ENCODE data around the gene RHOH. TPM values are rescaled to one million over a fixed set of nuclear protein-coding genes. Genes with fewer than 3 reads are reported as not detected.
"Not testable (repeated sequence)": the region's sequence is repeated elsewhere in the genome, so short reads cannot be mapped to it uniquely, and the experiment has no call there.

Gene RHOH
- total RNA-seq, 1 donor from 2014 or later = 0.29 TPM

GRCh38 chr4:40281099-40281498 lies 84.3 kb downstream of the RHOH start:
- TF ChIP-seq CTCF (IDR thresholded peaks at IDR 0.05; ENCODE audit: unreplicated experiment) = no peak
- no peak overlapping the region for H3K27ac Mint-ChIP-seq
- no peaks in the 10 kb centered on the region for H3K27me3 Mint-ChIP-seq (ENCODE audit: low read depth)
- H3K9me3 Mint-ChIP-seq = peaks cover 10% of the 10 kb centered on the region
- H3K36me3 Mint-ChIP-seq = no peaks in the 10 kb centered on the region
- peaks cover 4% of the 10 kb centered on the region for H3K4me1 Mint-ChIP-seq
- no peak for DNase-seq (ENCODE audit: low spot score in 2 of 2, unreplicated experiment in 2 of 2)
- H3K4me3 Mint-ChIP-seq = no peak overlapping the region

- Mint-ChIP-seq H3K4me1 (peaks cover 4% of the 10 kb centered on the region), H3K9me3 (peaks cover 10% of the 10 kb centered on the region), H3K27ac (no peak overlapping the region), H3K4me3 (no peak overlapping the region), H3K27me3 (ENCODE audit: low read depth) (no peaks in the 10 kb centered on the region), H3K36me3 (no peaks in the 10 kb centered on the region)
- DNase-seq (ENCODE audit: low spot score in 2 of 2, unreplicated experiment in 2 of 2) = no peak
- no peak for TF ChIP-seq CTCF (IDR thresholded peaks at IDR 0.05; ENCODE audit: unreplicated experiment)
Observed at GRCh38 chr4:40281913-40282312, 85.1 kb downstream of the RHOH start.

- not testable (repeated sequence) for H3K27ac Mint-ChIP-seq; H3K36me3 Mint-ChIP-seq; H3K9me3 Mint-ChIP-seq; H3K4me3 Mint-ChIP-seq; DNase-seq (ENCODE audit: low spot score in 2 of 2, unreplicated experiment in 2 of 2); H3K27me3 Mint-ChIP-seq (ENCODE audit: low read depth); H3K4me1 Mint-ChIP-seq
Observed at GRCh38 chr4:40282857-40283256, 86.0 kb downstream of the RHOH start.

GRCh38 chr4:40283413-40283812 lies 86.6 kb downstream of the RHOH start:
- H3K27me3 Mint-ChIP-seq (ENCODE audit: low read depth) = no peaks in the 10 kb centered on the region
- no peak overlapping the region for H3K27ac Mint-ChIP-seq
- peaks cover 10% of the 10 kb centered on the region for H3K9me3 Mint-ChIP-seq
- H3K4me3 Mint-ChIP-seq = no peak overlapping the region
- H3K36me3 Mint-ChIP-seq = no peaks in the 10 kb centered on the region
- H3K4me1 Mint-ChIP-seq = peaks cover 4% of the 10 kb centered on the region
- no peak for TF ChIP-seq CTCF (IDR thresholded peaks at IDR 0.05; ENCODE audit: unreplicated experiment)
- DNase-seq (ENCODE audit: low spot score in 2 of 2, unreplicated experiment in 2 of 2) = no peak

- H3K27ac Mint-ChIP-seq = no peak overlapping the region
- no peak for TF ChIP-seq CTCF (IDR thresholded peaks at IDR 0.05; ENCODE audit: unreplicated experiment)
- peaks cover 4% of the 10 kb centered on the region for H3K4me1 Mint-ChIP-seq
- no peaks in the 10 kb centered on the region for H3K27me3 Mint-ChIP-seq (ENCODE audit: low read depth)
- H3K4me3 Mint-ChIP-seq = no peak overlapping the region
- peaks cover 10% of the 10 kb centered on the region for H3K9me3 Mint-ChIP-seq
- no peak for DNase-seq (ENCODE audit: low spot score in 2 of 2, unreplicated experiment in 2 of 2)
- no peaks in the 10 kb centered on the region for H3K36me3 Mint-ChIP-seq
Observed at GRCh38 chr4:40283968-40284367, 87.1 kb downstream of the RHOH start.

GRCh38 chr4:40285692-40286091 lies 88.9 kb downstream of the RHOH start:
- Mint-ChIP-seq H3K4me1 (peaks cover 15% of the 10 kb centered on the region), H3K4me3 (no peak overlapping the region), H3K9me3 (peaks cover 10% of the 10 kb centered on the region), H3K27ac (no peak overlapping the region), H3K36me3 (no peaks in the 10 kb centered on the region), H3K27me3 (ENCODE audit: low read depth) (no peaks in the 10 kb centered on the region)
- DNase-seq (ENCODE audit: low spot score in 2 of 2, unreplicated experiment in 2 of 2) = no peak
- no peak for TF ChIP-seq CTCF (IDR thresholded peaks at IDR 0.05; ENCODE audit: unreplicated experiment)
